Colonic mucosa (tissue), 4 donors: ENCODE measurements around the gene FBXL7. TPM values are rescaled to one million over a fixed set of nuclear protein-coding genes. Genes with fewer than 3 reads are reported as not detected.

Experiments
- DNase-seq: peaks from one replicate; pipeline ENCODE4 v3.0.0-alpha.2; 2020
- H3K27ac ChIP-seq: fragments of 200-600 bp; one replicate; pipeline ENCODE4 v1.8.0; 2021
- H3K27me3 ChIP-seq: fragments of 200-600 bp; one replicate; pipeline ENCODE4 v1.8.0; 2021
- H3K36me3 ChIP-seq: fragments of 200-600 bp; one replicate; pipeline ENCODE4 v1.8.0; 2021
- H3K4me1 ChIP-seq: fragments of 200-600 bp; one replicate; pipeline ENCODE4 v1.8.0; 2021; ENCODE audit warnings: mild to moderate bottlenecking
- H3K4me3 ChIP-seq: fragments of 200-600 bp; one replicate; pipeline ENCODE4 v1.8.0; 2021
- H3K9ac ChIP-seq, 2 donors: one replicate each; pipeline ENCODE4 v1.7.0; 2013; ENCODE audit warnings: control low read depth in 2 of 2, low read depth in 2 of 2, low read length in 2 of 2
- H3K9me3 ChIP-seq: fragments of 200-600 bp; one replicate; pipeline ENCODE4 v1.8.0; 2021
- CTCF ChIP-seq: fragments of 200-600 bp; IDR thresholded peaks from one replicate; pipeline ENCODE4 v1.8.0; 2022; ENCODE audit warnings: antibody characterized with exemption, mild to moderate bottlenecking
- intact Hi-C: fragments of 100-400 bp; cut with DNase I; formaldehyde crosslinking; loops from one replicate; pipeline ENCODE4 v1.14.1; 2022
- total RNA-seq, 2 donors: library from RNA; stranded (reverse); fragmentation: NEBNext Ultra II Directional in 1 of 2; extraction: Animal tissue kit (Norgen Biotek cat#: 25700) in 1 of 2; gene quantifications; one replicate each; pipeline ENCODE4 v1.2.1, GENCODE V29; 2021
- donor health status: healthy.
- donor health status: DM: no; HTN: no; CAD: no.
- donor health status: DM: no; HTN: no; CAD: no.

FBXL7 gene
- total RNA-seq, 2 donors from 2014 or later, result 1.6 to 3.0 TPM

GRCh38 chr5:15850536-15850935, 350.6 kb downstream of the FBXL7 start:
- H3K4me1 ChIP-seq, result no peaks in the 10 kb centered on the region

DNA sequence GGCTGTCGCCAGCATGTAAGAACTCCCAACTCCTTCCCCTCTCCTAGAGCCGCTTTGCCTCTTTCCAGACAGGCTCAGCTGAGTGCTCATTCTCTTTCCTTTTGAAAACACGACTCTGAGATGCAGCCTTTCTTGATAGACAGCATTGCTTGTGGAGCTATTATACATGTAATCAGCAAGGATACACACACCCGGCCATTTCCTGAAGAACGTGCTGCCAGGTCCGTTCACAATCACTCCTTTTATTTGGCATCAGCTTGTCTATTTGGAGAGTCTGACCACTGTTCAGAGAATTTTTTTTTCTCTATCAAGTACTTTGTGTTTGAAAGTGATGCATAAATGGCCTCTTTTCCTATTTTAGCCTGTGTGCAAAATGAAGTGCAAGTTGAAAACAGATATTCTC, 351.0 kb downstream of the FBXL7 start:
- Histone ChIP-seq H3K4me3 (no peak overlapping the region), H3K27me3 (no peaks in the 10 kb centered on the region), H3K36me3 (no peaks in the 10 kb centered on the region), H3K4me1 (no peaks in the 10 kb centered on the region), H3K9ac (no peak overlapping the region), H3K9me3 (no peaks in the 10 kb centered on the region), H3K27ac (no peak overlapping the region)
- intact Hi-C loops, result no loop called here
- TF ChIP-seq CTCF, result no peak
- no peak for DNase-seq

More at GRCh38 chr5:15850536-15850935, 350.6 kb downstream of the FBXL7 start:
- no peak for TF ChIP-seq CTCF
- H3K9ac ChIP-seq, result no peak overlapping the region
- H3K27ac ChIP-seq, result no peak overlapping the region
- intact Hi-C loops, result no loop called here
- no peak overlapping the region for H3K4me3 ChIP-seq
- no peaks in the 10 kb centered on the region for H3K36me3 ChIP-seq
- no peaks in the 10 kb centered on the region for H3K9me3 ChIP-seq
- DNase-seq, result no peak
- H3K27me3 ChIP-seq, result no peaks in the 10 kb centered on the region

DNA sequence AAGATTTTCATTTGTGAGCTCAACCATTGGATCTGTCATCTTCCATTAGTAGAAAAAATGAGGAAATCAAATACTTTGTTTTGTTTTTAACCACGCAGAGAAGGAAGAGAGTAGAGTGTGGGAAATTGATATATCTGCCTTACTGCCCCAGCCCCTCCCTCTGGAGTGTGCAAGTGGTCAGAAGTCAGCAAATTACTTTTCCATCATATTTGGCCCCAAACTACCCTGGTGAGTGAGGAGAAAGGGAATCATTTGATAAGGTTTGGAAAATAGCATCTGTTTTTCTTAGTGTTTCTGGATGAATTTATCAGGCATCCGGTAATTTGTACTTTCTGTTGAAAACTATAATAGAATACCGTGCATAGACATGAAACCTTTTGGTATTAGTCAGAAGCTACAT, 352.2 kb downstream of the FBXL7 start:
- H3K27ac ChIP-seq, result no peak overlapping the region
- no peaks in the 10 kb centered on the region for H3K9me3 ChIP-seq
- TF ChIP-seq CTCF, result no peak
- no peaks in the 10 kb centered on the region for H3K27me3 ChIP-seq
- H3K4me1 ChIP-seq, result no peaks in the 10 kb centered on the region
- H3K36me3 ChIP-seq, result no peaks in the 10 kb centered on the region
- DNase-seq, result no peak
- intact Hi-C loops, result no loop called here
- H3K4me3 ChIP-seq, result no peak overlapping the region
- H3K9ac ChIP-seq, result no peak overlapping the region

DNA sequence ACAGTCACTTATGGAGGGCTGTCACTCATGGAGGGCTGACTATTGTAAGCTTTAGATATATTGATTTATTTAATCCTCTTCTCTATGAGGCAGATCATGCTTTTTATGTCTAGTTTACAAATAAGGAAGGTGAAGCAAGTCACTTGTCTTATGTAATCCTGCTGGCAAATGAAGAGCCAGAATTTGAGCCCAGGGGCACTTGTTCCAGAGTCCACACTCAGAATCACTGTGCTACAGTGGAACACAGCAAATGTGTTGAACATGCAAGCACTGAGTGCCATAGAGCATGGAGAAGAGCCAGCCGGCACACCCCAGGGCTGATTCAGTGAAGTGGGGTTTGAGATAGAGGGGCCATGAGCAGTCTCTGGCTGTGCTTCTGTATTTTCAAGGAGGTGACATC, 353.0 kb downstream of the FBXL7 start:
- Histone ChIP-seq H3K4me3 (no peak overlapping the region), H3K9me3 (no peaks in the 10 kb centered on the region), H3K27ac (no peak overlapping the region), H3K4me1 (no peaks in the 10 kb centered on the region), H3K27me3 (no peaks in the 10 kb centered on the region), H3K9ac (no peak overlapping the region), H3K36me3 (no peaks in the 10 kb centered on the region)
- DNase-seq, result no peak
- intact Hi-C loops, result no loop called here
- no peak for TF ChIP-seq CTCF

- no peak for DNase-seq
- Histone ChIP-seq H3K9ac (no peak overlapping the region), H3K36me3 (no peaks in the 10 kb centered on the region), H3K27me3 (no peaks in the 10 kb centered on the region), H3K4me3 (no peak overlapping the region), H3K4me1 (no peaks in the 10 kb centered on the region), H3K27ac (no peak overlapping the region), H3K9me3 (peaks cover 5% of the 10 kb centered on the region)
- no peak for TF ChIP-seq CTCF
- intact Hi-C loops, result no loop called here
Observed at GRCh38 chr5:15858326-15858725, 358.3 kb downstream of the FBXL7 start.
